GM12874 (cell line): Measurements from ENCODE around the gene RABGAP1L.

Experiments
- CTCF ChIP-seq: IDR thresholded peaks from 2 replicates; pipeline ENCODE4 v1.5.1; 2011; ENCODE audit warnings: low read depth, mild to moderate bottlenecking, control low read depth, low read length, moderate library complexity; ENCODE audit not compliant: insufficient read depth

Gene RABGAP1L

GRCh38 chr1:174967845-174968705, 808.8 kb downstream of the RABGAP1L start:
- TF ChIP-seq CTCF, result no peak

- no peak for TF ChIP-seq CTCF
Observed at GRCh38 chr1:174968750-174969244, 809.5 kb downstream of the RABGAP1L start.

GRCh38 chr1:174969977-174970376, 810.7 kb downstream of the RABGAP1L start:
- no peak for TF ChIP-seq CTCF

- no peak for TF ChIP-seq CTCF
Observed at GRCh38 chr1:174971466-174971865, 812.1 kb downstream of the RABGAP1L start.

- TF ChIP-seq CTCF, result no peak
Observed at GRCh38 chr1:174971902-174972301, 812.6 kb downstream of the RABGAP1L start.

GRCh38 chr1:174974711-174975119, 815.4 kb downstream of the RABGAP1L start:
- TF ChIP-seq CTCF, result no peak

GRCh38 chr1:174975764-174976163, 816.4 kb downstream of the RABGAP1L start:
- TF ChIP-seq CTCF, result no peak
